Body of pancreas (tissue), 4 donors: ENCODE results near the gene TTC29.

Experiments
- CTCF ChIP-seq, 7 experiments: fragments of 450-650 bp in 4 of 7; fragments of 200-600 bp in 3 of 7; sonication (generic) in 3 of 7; IDR thresholded peaks; one replicate each; pipeline ENCODE4 v1.5.1; 2016 to 2019; ENCODE audit warnings: antibody characterized with exemption in 7 of 7
- POLR2A ChIP-seq, 3 donors: fragments of 450-650 bp; IDR thresholded peaks; one replicate each; pipeline ENCODE4 v1.6.1; 2016; ENCODE audit warnings: antibody characterized with exemption in 3 of 3, mild to moderate bottlenecking in 2 of 3

GRCh38 chr4:146857298-146857697 is 88.4 kb downstream of the TTC29 start:
- TF ChIP-seq POLR2A (IDR thresholded peaks at IDR 0.05): no peak
- TF ChIP-seq CTCF (IDR thresholded peaks at IDR 0.05): no peak
